Endodermal cell (in vitro differentiated cells): Measurements from ENCODE around the gene CD226. TPM values are rescaled to one million over a fixed set of nuclear protein-coding genes. Genes with fewer than 3 reads are reported as not detected.

Experiments
- DNase-seq: peaks from one replicate; pipeline ENCODE4 v3.0.0-alpha.2; 2017
- H3K27ac ChIP-seq: 2 replicates; pipeline ENCODE4 v1.5.1; 2013; ENCODE audit warnings: mild to moderate bottlenecking, low read depth, low read length, moderate library complexity
- H3K27me3 ChIP-seq: 2 replicates; pipeline ENCODE4 v1.6.1; 2013; ENCODE audit warnings: mild to moderate bottlenecking, low read length, moderate library complexity; ENCODE audit not compliant: insufficient read depth, control insufficient read depth, poor library complexity, severe bottlenecking
- H3K36me3 ChIP-seq: 2 replicates; pipeline ENCODE4 v1.7.0; 2013; ENCODE audit warnings: mild to moderate bottlenecking, low read length, moderate library complexity; ENCODE audit not compliant: control insufficient read depth, insufficient read depth
- H3K4me1 ChIP-seq: one replicate; pipeline ENCODE4 v1.7.0; 2013; ENCODE audit warnings: low read length; ENCODE audit not compliant: control insufficient read depth, insufficient read depth
- H3K4me3 ChIP-seq: 2 replicates; pipeline ENCODE4 v1.5.1; 2013; ENCODE audit warnings: mild to moderate bottlenecking, low read length, moderate library complexity
- H3K9ac ChIP-seq: 2 replicates; pipeline ENCODE4 v1.6.1; 2013; ENCODE audit warnings: mild to moderate bottlenecking, low read length, moderate library complexity; ENCODE audit not compliant: poor library complexity, severe bottlenecking; ENCODE audit errors: extremely low read depth
- H3K9me3 ChIP-seq: 2 replicates; pipeline ENCODE4 v1.6.1; 2013; ENCODE audit warnings: mild to moderate bottlenecking, low read length, moderate library complexity; ENCODE audit not compliant: control insufficient read depth
- H3K27ac Mint-ChIP-seq: 2 replicates; pipeline ENCODE4 v1.8.0; 2020; ENCODE audit warnings: mixed read lengths
- H3K27me3 Mint-ChIP-seq: 2 replicates; pipeline ENCODE4 v1.8.0; 2021; ENCODE audit warnings: mild to moderate bottlenecking, mixed read lengths; ENCODE audit not compliant: insufficient read depth
- H3K36me3 Mint-ChIP-seq: 2 replicates; pipeline ENCODE4 v1.8.0; 2020; ENCODE audit warnings: low read depth, mixed read lengths
- H3K4me1 Mint-ChIP-seq: 2 replicates; pipeline ENCODE4 v1.8.0; 2020; ENCODE audit warnings: mixed read lengths
- H3K4me3 Mint-ChIP-seq: 2 replicates; pipeline ENCODE4 v1.8.0; 2020; ENCODE audit warnings: mild to moderate bottlenecking, moderate library complexity, mixed read lengths
- H3K9me3 Mint-ChIP-seq: 2 replicates; pipeline ENCODE4 v1.8.0; 2020; ENCODE audit warnings: mild to moderate bottlenecking, mixed read lengths
- WGBS, 2 experiments: methylation state at CpG; one replicate each; pipeline versions ENCODE4 v1.1.5 to v1.1.7; 2013; ENCODE audit warnings: missing lambda C conversion rate in 2 of 2, mixed read lengths in 1 of 2; ENCODE audit not compliant: insufficient coverage in 1 of 2, insufficient read length in 1 of 2; 5-methylcytosine and 5-hydroxymethylcytosine counted together
- total RNA-seq, 2 donors: library from RNA; stranded (reverse); fragmentation: NEBNext Ultra II Directional in 1 of 2; extraction: Animal tissue kit (Norgen Biotek cat#: 25700) in 1 of 2; gene quantifications; 2 replicates in 1 of 2; 3 replicates in 1 of 2; pipeline ENCODE4 v1.2.1, GENCODE V29; 2021
- TF ChIP-seq, protein P1 (sequence below): fragments of 200-600 bp; sonication (generic); conservative IDR thresholded peaks from 2 replicates; pipeline ENCODE4 v1.5.0; 2021; ENCODE audit warnings: antibody characterized with exemption, mild to moderate bottlenecking

CD226 gene
- total RNA-seq, 2 donors from 2014 or later = 0.13 TPM; not detected in 1

DNA sequence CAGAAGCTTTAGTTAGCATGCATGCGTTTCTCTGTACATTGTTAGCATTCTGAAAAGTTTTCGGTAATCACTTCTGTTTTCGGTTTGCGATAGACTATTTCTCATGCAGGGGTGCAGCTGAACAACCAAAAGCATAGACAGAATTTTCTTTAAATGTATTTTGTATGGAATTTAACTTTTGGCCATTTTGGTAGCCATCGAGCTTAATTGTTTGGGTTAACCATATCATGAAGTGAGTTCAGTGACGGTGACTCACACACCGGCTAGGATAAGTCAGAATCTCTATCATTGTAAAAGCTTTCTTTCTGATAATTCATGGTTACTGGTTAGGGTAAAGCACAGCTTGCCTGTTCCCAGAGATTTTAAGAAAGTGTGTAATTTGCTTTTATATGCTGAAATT lies 107.2 kb downstream of the CD226 start:
- Histone ChIP-seq H3K27ac (no peak overlapping the region), H3K4me3 (no peak overlapping the region), H3K9me3 (no peaks in the 10 kb centered on the region), H3K36me3 (no peaks in the 10 kb centered on the region), H3K27me3 (no peaks in the 10 kb centered on the region), H3K4me1 (no peaks in the 10 kb centered on the region), H3K9ac (no peak overlapping the region)
- Mint-ChIP-seq H3K27me3 (no peaks in the 10 kb centered on the region), H3K4me1 (no peaks in the 10 kb centered on the region), H3K36me3 (no peaks in the 10 kb centered on the region), H3K4me3 (no peak overlapping the region), H3K27ac (no peak overlapping the region), H3K9me3 (no peaks in the 10 kb centered on the region)
- no peak for DNase-seq
- TF ChIP-seq, protein P1, sequence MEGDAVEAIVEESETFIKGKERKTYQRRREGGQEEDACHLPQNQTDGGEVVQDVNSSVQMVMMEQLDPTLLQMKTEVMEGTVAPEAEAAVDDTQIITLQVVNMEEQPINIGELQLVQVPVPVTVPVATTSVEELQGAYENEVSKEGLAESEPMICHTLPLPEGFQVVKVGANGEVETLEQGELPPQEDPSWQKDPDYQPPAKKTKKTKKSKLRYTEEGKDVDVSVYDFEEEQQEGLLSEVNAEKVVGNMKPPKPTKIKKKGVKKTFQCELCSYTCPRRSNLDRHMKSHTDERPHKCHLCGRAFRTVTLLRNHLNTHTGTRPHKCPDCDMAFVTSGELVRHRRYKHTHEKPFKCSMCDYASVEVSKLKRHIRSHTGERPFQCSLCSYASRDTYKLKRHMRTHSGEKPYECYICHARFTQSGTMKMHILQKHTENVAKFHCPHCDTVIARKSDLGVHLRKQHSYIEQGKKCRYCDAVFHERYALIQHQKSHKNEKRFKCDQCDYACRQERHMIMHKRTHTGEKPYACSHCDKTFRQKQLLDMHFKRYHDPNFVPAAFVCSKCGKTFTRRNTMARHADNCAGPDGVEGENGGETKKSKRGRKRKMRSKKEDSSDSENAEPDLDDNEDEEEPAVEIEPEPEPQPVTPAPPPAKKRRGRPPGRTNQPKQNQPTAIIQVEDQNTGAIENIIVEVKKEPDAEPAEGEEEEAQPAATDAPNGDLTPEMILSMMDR = no peak
- 92 to 94% methylated on average over 7 of the region's 7 CpGs for WGBS, 2 experiments

DNA sequence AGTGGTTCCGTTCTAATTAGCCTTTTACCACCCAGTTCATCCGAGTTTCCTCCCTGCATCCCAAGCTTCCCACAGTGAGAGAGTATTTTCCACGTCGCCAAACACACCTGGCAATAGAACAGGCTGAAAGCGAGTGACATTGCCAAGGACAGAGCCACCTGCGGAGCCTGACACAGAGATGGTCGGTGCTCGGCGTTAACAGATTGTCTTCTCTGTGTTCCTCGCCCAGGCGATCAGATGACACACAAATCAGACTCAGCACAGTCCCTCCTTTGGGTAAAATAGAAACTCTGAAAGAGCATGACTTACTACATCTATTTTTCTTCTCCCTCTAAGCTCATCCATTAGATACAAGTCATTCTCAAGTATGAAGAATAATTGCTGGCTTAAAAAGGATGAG lies 107.7 kb downstream of the CD226 start:
- no peak overlapping the region for H3K4me3 ChIP-seq
- 90 to 94% methylated on average over 9 to 11 of the region's 11 CpGs for WGBS, 2 experiments

DNA sequence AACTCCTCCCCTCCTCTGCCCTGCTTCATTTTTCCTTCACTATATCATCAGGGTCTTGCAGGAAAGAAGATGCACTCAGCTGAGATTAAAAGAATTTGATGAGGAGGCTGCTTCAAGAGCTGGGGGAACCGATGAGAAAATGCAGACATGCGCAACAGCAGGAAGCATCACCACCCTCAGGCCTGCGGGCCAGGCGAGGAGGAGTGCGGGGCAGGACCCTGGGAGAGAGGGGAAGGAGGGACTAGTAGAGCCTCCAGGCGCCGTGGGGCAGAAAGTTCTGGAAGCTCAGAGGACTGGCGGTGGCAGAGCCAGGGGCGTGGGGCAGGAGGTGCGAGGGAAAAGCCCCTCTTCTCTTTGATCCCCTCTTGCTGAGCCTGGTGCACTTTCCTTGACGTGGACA lies 108.2 kb downstream of the CD226 start:
- H3K27me3 ChIP-seq = no peaks in the 10 kb centered on the region
- TF ChIP-seq, protein P1 = no peak
- H3K4me3 ChIP-seq = no peak overlapping the region
- no peak for DNase-seq
- Mint-ChIP-seq H3K27me3 (no peaks in the 10 kb centered on the region), H3K36me3 (no peaks in the 10 kb centered on the region), H3K27ac (no peak overlapping the region), H3K4me3 (no peak overlapping the region), H3K4me1 (no peaks in the 10 kb centered on the region), H3K9me3 (no peaks in the 10 kb centered on the region)
- no peaks in the 10 kb centered on the region for H3K9me3 ChIP-seq
- H3K9ac ChIP-seq = no peak overlapping the region
- H3K36me3 ChIP-seq = no peaks in the 10 kb centered on the region
- no peaks in the 10 kb centered on the region for H3K4me1 ChIP-seq
- H3K27ac ChIP-seq = no peak overlapping the region
- whole genome bisulfite sequencing, 2 experiments = 92 to 96% methylated on average over 8 to 11 of the region's 11 CpGs

More for the DNA sequence above, 107.7 kb downstream of the CD226 start:
- Mint-ChIP-seq H3K4me1 (no peaks in the 10 kb centered on the region), H3K9me3 (no peaks in the 10 kb centered on the region), H3K27me3 (no peaks in the 10 kb centered on the region), H3K36me3 (no peaks in the 10 kb centered on the region), H3K4me3 (no peak overlapping the region), H3K27ac (no peak overlapping the region)
- no peak overlapping the region for H3K27ac ChIP-seq
- no peak overlapping the region for H3K9ac ChIP-seq
- H3K9me3 ChIP-seq = no peaks in the 10 kb centered on the region
- H3K27me3 ChIP-seq = no peaks in the 10 kb centered on the region
- H3K4me1 ChIP-seq = no peaks in the 10 kb centered on the region
- DNase-seq = no peak
- H3K36me3 ChIP-seq = no peaks in the 10 kb centered on the region
- TF ChIP-seq, protein P1 = no peak
